Middle frontal gyrus (tissue), 1 donor: Measurements from ENCODE around the gene RFESD.
"Not testable (repeated sequence)": the region's sequence is repeated elsewhere in the genome, so short reads cannot be mapped to it uniquely, and the experiment has no call there.

Experiments
- DNase-seq: peaks from one replicate; pipeline ENCODE4 v3.0.0-alpha.2; 2015; ENCODE audit warnings: low spot score; ENCODE audit errors: extremely low spot score

RFESD gene

GRCh38 chr5:95627971-95628810 is 18.4 kb upstream of the RFESD start:
- DNase-seq: no peak

GRCh38 chr5:95628933-95629332 is 17.6 kb upstream of the RFESD start:
- DNase-seq: no peak

GRCh38 chr5:95630394-95630917 is 16.1 kb upstream of the RFESD start:
- no peak for DNase-seq

- DNase-seq: no peak
Observed at GRCh38 chr5:95631255-95631958, 15.2 kb upstream of the RFESD start.

- DNase-seq: no peak
Observed at GRCh38 chr5:95631991-95632675, 14.4 kb upstream of the RFESD start.

- not testable (repeated sequence) for DNase-seq
Observed at GRCh38 chr5:95632942-95633341, 13.6 kb upstream of the RFESD start.

- no peak for DNase-seq
Observed at GRCh38 chr5:95633671-95634070, 12.9 kb upstream of the RFESD start.

GRCh38 chr5:95634081-95634480 is 12.5 kb upstream of the RFESD start:
- DNase-seq: no peak

GRCh38 chr5:95638632-95639031 is 7.9 kb upstream of the RFESD start:
- no peak for DNase-seq

- DNase-seq: no peak
Observed at GRCh38 chr5:95641741-95642220, 4.8 kb upstream of the RFESD start.

GRCh38 chr5:95643152-95643551 is 3.4 kb upstream of the RFESD start:
- DNase-seq: no peak

- no peak for DNase-seq
Observed at GRCh38 chr5:95644351-95645042, 2.1 kb upstream of the RFESD start.

- DNase-seq: not testable (repeated sequence)
Observed at GRCh38 chr5:95646226-95646568, 380 bp upstream of the RFESD start.

GRCh38 chr5:95647886-95648860 is 1.6 kb downstream of the RFESD start:
- DNase-seq: no peak

- DNase-seq: no peak
Observed at GRCh38 chr5:95649274-95649673, 2.7 kb downstream of the RFESD start.

GRCh38 chr5:95649842-95650620 is 3.5 kb downstream of the RFESD start:
- DNase-seq: no peak

- DNase-seq: no peak
Observed at GRCh38 chr5:95652849-95653248, 6.3 kb downstream of the RFESD start.

GRCh38 chr5:95654196-95654595 is 7.6 kb downstream of the RFESD start:
- DNase-seq: no peak

- DNase-seq: no peak
Observed at GRCh38 chr5:95655575-95655974, 9.0 kb downstream of the RFESD start.
